Colon (tissue), 2 donors: Measurements from ENCODE around the gene FOXE1.

Source experiments
- FAIRE-seq: peaks from 2 replicates; lab custom pipeline; 2012; peaks lifted over from hg19 to GRCh38; lab: Jason Lieb, UNC
- donor health status: control.
- donor health status: control.

Gene FOXE1

DNA sequence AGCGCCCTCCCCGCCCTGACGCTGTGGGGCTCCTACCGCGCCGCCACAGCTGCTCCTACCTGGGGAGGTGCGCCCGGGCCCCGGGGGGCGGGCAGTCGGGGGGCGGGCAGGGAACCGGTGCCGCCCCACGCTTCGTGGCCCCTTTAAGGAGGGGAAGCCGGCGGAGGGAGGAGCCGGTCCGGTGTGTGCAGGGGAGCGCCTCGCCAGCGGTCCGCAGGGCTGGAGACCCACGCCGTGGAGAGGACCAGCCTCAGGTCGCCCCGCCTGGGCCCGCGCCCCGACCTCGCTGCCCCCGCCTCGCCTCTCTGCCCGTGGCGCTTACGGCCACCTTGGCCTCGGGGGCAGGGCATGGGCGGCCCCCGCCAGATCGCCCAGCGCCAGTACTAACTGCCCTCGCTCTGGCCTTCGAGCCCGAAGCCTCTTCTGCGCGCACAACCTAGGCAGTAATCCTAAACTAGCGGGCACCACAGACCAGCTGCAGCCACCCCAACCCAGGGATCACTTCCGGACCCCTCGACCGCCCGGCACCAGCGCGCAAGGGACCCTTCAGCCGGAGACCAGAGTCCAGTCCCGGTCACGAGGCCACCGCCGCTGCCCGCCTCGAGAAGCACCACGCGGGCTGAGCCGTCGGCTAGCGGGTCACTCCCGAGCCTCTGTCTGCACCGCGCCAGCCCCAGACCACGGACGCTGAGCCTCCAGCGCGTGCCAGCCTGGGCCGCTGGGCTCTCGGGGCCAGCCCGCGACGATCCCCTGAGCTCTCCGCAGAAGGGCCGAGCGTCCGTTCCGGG is at the start of gene FOXE1:
FOXE1 (plus strand) TSS at position 171 of the 788 bp plus-strand sequence. CDS start 689 bp downstream, outside the sequence.
- no peak for FAIRE-seq

GRCh38 chr9:97804059-97804365 is 49.0 kb upstream of the FOXE1 start:
- no peak for FAIRE-seq

DNA sequence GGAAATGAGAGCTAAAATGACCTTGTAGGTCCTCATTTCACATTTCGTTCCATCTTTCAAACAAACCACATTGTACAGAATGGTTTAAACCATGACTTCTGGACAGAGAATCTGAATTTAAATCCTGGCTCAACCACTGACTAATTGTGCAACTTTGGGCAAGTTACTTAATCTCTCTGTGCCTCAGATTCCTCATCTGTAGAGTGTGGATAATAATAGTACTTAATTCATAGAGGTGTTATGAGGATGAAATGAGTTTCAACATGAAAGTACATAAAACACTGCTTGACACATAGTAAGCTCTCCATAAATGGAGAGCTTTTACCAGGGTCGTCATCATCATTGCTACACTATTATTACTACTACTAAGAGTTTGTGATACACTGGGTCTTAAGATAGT is 46.3 kb upstream of the FOXE1 start:
- no peak for FAIRE-seq

- FAIRE-seq: no peak
These were observed 45.3 kb upstream of the FOXE1 start for GRCh38 chr9:97807681-97808080.

- no peak for FAIRE-seq
These were observed 44.6 kb upstream of the FOXE1 start for GRCh38 chr9:97808415-97808814.

DNA sequence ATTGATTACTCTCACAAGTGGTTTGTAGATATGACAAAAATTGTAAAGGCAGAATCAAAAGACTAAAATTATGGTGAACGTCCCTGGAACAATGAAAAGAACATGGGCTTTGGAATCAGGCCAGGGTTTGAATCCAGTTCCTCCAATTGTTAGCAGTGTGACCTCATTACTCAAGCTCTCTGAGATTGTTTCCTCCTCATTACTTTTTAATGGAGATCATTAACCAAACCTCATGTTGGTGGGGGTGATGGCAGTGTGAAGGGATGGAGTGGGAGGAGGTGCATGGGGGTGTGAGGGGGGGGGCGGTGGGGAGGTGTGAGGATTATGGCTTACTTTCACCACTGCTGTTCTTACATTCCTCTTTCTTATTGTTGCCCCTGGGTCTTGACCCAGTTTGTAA is 44.1 kb upstream of the FOXE1 start:
- FAIRE-seq: no peak

DNA sequence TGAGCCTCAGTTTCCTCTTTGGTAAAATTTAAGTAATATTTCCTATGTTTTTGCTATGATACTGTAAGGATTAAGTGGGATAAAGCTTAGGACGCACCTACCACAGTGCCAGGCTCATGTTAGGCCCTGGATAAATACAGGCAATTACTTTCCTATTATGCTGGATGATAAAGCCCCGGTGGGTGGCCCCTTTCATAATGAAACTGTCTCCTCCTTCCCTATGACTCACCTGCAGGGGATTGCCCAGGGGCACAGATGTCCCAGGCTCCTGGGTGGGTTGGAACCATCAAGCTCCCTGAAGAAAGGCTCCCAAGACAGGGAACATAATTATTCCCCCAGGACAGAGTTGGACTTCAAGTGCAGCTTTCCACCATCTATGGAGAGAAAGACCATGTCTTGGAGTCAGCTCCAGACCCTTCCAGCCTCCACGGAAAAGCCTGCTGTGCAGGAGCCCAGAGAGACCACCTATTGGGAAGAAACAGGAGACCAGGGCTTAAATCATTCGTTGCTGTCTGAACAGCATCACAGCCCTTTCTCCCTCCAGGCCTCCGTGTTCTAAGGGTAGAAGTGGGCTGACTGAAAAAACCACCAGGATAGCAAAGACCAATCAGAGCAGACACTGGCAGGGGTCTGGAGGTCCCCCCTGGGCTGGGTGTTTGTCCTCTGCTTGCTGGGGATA is 43.2 kb upstream of the FOXE1 start:
- no peak for FAIRE-seq

DNA sequence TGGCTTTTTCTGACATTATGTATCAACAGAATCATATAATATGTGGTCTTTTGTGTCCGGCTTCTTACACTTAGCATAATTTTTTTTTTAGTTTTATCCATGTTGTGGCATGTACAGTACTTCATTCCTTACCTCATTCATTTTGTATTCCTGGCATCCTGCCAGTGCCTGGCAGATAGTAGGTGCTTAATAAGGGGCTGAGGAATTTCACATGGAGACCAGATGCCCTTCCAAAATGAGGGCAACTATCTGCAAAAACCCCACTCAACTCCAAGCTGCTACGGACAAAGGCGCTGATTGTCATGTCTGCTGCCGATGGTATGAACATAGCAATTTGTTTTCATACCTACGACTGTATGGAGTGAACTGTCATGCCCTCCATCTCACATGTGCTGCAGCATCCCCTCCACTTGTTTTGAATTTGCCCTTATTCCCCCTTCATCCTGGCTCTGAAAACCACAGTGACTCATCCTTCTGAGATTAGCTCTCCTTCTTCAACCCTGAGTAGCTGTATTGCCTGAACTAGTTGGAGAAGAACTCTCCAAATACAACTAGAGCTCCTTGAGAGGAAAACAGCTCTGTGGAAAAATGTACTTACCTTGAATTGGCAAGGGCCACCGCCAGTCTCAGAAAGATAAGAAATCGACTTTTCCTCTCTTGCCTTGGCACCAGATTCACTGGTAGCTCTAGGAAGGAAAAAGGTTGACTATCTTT is 41.3 kb upstream of the FOXE1 start:
- FAIRE-seq: no peak

GRCh38 chr9:97812247-97812543 is 40.8 kb upstream of the FOXE1 start:
- no peak for FAIRE-seq

DNA sequence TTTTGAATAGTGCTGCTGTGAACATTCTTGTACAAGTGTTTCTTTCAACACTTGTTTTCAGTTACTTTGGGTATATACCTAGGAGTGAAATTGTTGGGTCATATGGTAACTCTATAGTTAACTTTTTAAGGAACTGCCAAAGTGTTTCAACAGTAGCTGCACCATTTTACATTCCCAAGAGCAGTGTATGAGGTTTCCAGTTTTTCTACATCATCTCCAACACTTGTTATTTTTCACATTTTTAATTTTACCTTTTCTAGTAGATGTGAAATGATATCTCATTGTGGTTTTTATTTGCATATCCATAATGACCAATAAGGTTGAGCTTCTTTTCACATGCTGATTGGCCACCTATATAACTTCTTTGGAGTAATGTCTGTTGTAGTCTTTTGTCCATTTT is 40.0 kb upstream of the FOXE1 start:
- FAIRE-seq: no peak

DNA sequence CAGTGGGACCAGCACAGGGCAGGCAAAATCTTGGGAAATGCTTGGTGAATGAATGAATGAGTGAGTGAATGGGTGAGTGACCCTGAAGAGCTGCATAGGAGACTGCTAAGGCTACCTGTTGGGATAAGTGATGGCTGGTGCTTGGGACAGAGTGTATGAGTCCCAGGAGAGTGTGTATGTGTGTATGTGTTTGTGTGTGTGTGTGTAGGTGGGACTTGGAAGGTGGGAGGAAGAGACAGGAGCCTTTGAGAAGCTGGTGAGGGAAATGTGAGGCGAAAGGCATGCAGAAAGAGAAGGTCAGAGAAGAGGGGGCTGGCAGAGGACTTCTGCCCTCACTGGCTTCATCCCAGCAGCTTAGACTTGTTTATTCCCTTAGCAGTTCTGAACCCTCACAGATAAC is 33.3 kb upstream of the FOXE1 start:
- no peak for FAIRE-seq

DNA sequence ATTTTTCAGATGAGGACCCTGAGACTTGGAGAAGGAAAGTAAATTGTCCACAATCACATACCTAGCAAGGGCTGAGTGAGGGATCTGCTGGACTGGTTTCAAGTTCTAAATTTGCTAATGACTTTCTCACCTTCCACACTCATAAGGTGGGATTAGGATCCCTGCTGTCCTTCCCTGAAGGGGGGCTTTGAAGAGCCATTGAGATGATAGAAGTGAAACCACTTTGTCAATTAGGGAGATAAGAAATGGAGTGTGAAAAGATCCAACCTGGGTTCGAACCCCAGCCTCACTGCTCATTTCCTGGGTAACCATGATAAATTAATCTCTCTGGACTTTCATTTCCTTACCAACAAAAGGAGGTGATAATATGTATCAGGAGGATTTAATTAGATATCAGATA is 32.7 kb upstream of the FOXE1 start:
- FAIRE-seq: no peak

DNA sequence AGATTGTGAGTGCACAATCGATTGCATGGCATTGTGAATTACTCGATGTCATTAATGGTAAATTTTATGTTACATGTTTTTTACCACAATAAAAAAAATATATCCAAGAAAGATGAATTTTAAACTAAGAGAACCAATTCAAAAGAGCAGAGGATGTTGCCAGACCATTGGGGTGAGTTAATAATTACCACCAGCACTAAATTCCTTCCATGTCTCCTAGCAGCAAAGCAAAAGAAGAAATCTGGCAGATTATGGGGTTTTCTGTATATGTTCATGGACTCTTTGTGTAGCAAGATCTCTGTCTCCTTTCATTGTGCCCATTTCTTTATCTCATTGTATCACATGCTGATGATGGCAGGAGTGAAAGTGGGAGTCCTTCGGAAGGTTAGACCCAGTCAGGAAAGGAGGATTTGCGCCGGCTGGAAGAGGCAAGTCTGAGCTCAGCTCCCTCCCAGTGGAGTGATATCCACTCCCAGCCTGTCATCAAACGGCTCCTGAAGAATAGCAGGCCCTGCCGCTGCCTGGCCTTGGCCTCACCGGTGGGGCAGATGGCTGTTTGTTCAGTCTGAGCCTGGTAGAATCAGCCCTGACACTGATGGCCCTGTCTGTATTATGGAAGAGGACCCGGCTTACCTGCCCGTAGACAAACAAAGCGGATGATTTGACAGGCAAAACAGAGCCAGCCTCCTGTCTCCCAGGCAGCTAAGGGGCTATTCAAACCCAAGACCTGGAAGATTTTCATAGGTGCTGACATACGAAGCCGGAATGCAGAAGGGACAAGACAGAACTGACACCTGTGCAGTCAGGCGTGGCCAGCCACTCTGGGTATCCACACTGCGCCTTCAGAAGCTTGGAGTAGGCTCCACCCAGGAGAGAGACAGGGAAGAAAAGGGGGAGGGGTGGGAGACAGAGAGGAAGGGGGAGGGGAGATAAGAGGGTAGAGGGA is 21.9 kb upstream of the FOXE1 start:
- FAIRE-seq: no peak

GRCh38 chr9:97831843-97832636 is 21.0 kb upstream of the FOXE1 start:
- FAIRE-seq: no peak

DNA sequence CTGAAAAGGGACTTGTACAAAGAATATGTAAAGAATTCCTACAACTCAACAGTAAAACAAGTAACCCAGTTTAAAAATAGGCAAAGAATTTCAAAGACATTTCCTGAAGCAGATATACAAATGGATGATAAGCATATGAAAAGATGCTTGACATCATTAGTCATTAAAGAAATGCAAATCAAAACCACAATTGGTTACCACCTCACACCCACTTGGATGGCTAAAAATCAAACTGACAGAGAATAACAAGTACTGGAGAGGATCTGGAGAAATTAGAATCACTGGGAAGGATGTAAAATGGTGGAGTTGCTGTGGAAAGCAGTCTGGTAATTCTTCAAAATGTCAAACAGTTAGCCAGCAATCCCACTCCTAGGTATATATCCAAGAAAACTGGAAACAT is 12.5 kb upstream of the FOXE1 start:
- no peak for FAIRE-seq

- FAIRE-seq: no peak
These were observed 10.1 kb upstream of the FOXE1 start for GRCh38 chr9:97842960-97843359.

DNA sequence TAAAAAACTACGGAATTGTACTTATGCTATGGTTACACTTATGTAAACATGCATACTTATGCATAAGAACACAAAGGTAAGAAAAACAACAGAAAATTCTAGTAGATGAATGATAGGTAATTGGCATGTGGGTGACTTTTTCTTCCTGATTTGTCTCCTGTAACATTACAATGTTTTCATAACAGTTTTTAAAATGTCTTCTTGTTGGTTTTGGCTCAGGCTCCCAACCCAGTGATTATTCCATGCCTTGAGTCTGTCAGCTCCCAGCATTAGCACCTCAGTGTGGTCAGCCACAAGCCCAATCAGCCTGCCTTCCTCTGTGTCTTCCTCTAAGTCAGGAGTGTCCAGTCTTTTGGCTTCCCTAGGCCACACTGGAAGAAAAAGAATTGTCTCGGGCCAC is 7.9 kb upstream of the FOXE1 start:
- FAIRE-seq: no peak

GRCh38 chr9:97845763-97846162 is 7.3 kb upstream of the FOXE1 start:
- no peak for FAIRE-seq

GRCh38 chr9:97846347-97846746 is 6.7 kb upstream of the FOXE1 start:
- FAIRE-seq: no peak

DNA sequence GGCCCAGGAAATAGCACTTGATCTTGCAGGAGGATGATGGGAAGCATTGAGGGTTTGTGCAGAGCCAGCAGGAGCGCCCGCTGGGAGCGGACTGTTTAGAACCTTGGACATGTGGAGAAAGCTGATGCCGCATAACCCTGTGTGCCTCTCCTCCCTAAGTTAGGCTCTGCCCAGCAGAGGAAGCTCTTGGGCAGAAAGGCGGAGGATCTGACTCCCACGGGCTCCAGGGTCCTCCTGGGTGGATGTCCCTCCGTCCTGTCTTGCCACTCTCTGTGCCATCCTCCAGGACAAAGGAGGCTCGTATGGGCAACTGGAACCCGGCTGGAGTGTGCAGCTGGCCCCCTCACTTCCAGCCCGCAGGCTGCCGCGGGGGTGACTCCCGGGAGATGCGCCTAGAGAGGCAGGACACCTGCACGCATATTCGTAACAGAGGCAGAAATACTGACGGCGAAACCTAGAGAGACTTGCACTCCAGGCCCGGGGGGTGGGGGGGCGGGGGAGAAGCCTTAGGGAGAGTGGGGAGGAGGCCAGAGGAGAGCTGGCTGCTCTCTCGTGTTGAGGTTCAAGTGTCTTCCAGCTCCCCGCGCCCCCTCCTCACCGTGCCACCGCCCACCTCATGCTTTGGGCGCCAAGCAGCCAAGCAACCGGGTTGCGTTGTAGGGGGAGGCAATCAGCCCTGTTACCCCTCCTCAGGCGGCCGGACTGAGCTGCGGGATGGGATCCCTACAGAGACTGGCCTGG is 5.4 kb upstream of the FOXE1 start:
- FAIRE-seq: no peak

- no peak for FAIRE-seq
These were observed 4.9 kb upstream of the FOXE1 start for GRCh38 chr9:97848215-97848479.
